Vagina (tissue), 2 donors: ENCODE results near the gene MAPK12.

Experiments
- POLR2A ChIP-seq, 2 donors: fragments of 450-650 bp; IDR thresholded peaks; one replicate each; pipeline ENCODE4 v1.6.1; 2017; ENCODE audit warnings: antibody characterized with exemption in 2 of 2, mild to moderate bottlenecking in 2 of 2, moderate library complexity in 2 of 2
- POLR2AphosphoS5 ChIP-seq, 2 donors: sonication (generic); formaldehyde crosslinking; IDR thresholded peaks; one replicate each; pipeline ENCODE4 v1.9.0; 2017; ENCODE audit warnings: antibody characterized with exemption in 2 of 2, mild to moderate bottlenecking in 2 of 2, low read depth in 1 of 2; ENCODE audit not compliant: insufficient read depth in 1 of 2
- TF ChIP-seq, protein P1 (sequence below), 3 experiments: fragments of 450-650 bp in 2 of 3; fragments of 200-600 bp in 1 of 3; sonication (generic) in 1 of 3; IDR thresholded peaks; one replicate each; pipeline ENCODE4 v1.5.1; 2017 to 2019; ENCODE audit warnings: antibody characterized with exemption in 3 of 3, mild to moderate bottlenecking in 2 of 3, moderate library complexity in 2 of 3

DNA sequence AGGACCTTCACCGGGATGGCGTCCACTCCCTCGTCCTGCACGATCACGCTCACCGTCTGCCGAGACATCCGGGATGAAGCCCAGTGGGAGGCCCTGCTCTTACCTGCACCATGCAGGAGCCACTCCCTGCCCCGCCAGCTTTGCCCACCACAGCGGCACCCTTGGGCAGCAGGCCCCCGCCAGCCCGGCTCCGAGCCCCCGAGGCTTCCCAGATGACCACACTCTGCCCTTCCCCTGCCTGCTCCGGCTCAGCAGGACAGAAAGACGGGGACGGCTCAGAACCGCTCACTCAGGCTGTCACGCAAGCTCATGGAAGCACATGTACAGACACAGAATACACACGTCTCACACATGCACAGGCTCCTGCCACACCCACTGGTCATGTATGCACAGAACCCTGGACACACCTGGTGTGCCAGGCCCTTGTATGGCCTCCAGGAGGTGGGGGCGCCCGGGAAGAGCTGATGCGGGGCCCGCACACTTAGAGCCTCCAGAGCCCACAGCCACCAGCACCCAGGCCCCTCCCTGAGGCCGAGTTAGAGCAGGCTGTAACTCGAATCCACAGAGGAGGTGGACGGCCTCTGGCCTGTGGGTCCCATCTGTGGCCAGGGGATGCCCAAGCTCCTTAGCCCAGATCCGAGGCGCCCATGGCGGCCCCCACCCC lies 17.6 kb upstream of the MAPK12 start:
- no peak for TF ChIP-seq POLR2A (IDR thresholded peaks at IDR 0.05)
- TF ChIP-seq, protein P1, sequence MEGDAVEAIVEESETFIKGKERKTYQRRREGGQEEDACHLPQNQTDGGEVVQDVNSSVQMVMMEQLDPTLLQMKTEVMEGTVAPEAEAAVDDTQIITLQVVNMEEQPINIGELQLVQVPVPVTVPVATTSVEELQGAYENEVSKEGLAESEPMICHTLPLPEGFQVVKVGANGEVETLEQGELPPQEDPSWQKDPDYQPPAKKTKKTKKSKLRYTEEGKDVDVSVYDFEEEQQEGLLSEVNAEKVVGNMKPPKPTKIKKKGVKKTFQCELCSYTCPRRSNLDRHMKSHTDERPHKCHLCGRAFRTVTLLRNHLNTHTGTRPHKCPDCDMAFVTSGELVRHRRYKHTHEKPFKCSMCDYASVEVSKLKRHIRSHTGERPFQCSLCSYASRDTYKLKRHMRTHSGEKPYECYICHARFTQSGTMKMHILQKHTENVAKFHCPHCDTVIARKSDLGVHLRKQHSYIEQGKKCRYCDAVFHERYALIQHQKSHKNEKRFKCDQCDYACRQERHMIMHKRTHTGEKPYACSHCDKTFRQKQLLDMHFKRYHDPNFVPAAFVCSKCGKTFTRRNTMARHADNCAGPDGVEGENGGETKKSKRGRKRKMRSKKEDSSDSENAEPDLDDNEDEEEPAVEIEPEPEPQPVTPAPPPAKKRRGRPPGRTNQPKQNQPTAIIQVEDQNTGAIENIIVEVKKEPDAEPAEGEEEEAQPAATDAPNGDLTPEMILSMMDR (IDR thresholded peaks at IDR 0.05) = no peak
- TF ChIP-seq POLR2AphosphoS5 (IDR thresholded peaks at IDR 0.05; ENCODE audit: insufficient read depth in 1 of 2, low read depth in 1 of 2) = no peak
